GM10266 (cell line): ENCODE results near the gene BICRAL.
A peak's percentile ranks its signal among the peaks of the same experiment; 100 is the strongest.
"Not testable (repeated sequence)": the region's sequence is repeated elsewhere in the genome, so short reads cannot be mapped to it uniquely, and the experiment has no call there.

Source experiments
- DNase-seq: peaks from one replicate; pipeline ENCODE4 v3.0.0; 2012; ENCODE audit errors: extremely low spot score
- CTCF ChIP-seq: IDR thresholded peaks from 2 replicates; pipeline ENCODE4 v1.5.1; 2012; ENCODE audit warnings: mild to moderate bottlenecking, low read depth; ENCODE audit not compliant: control insufficient read depth, insufficient read depth; ENCODE audit errors: missing control alignments

The BICRAL gene

GRCh38 chr6:42860481-42860880 is 78.6 kb downstream of the BICRAL start:
- no peak for DNase-seq
- no peak for TF ChIP-seq CTCF

DNA sequence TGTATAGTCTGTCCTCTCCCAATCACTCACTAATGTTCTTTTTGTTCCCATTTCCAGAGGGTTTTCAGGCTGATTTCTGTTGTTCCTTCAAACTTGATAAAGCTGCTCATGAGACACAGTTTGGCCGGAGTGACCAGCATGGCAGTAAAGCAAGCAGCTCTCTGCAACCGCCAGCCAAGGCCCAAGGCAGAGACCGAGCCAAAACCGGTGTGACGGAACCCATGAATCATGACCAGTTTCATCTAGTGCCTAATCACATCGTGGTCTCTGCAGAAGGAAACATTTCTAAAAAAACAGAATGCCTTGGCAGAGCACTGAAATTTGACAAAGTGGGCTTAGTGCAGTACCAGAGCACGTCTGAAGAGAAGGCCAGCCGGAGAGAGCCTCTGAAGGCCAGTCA is 82.8 kb downstream of the BICRAL start:
- no peak for DNase-seq
- TF ChIP-seq CTCF, result no peak

- no peak for TF ChIP-seq CTCF
These were observed 88.5 kb downstream of the BICRAL start for GRCh38 chr6:42870145-42870936.

GRCh38 chr6:42871711-42872110 is 89.9 kb downstream of the BICRAL start:
- no peak for TF ChIP-seq CTCF
- no peak for DNase-seq

More at GRCh38 chr6:42870145-42870936, 88.5 kb downstream of the BICRAL start:
- no peak for DNase-seq

- TF ChIP-seq CTCF, result no peak
- DNase-seq, result no peak
These were observed 91.5 kb downstream of the BICRAL start for GRCh38 chr6:42873313-42873712.

GRCh38 chr6:42877695-42878094 is 95.8 kb downstream of the BICRAL start:
- no peak for TF ChIP-seq CTCF
- DNase-seq, result no peak

- DNase-seq, result peak; percentile 67
- TF ChIP-seq CTCF, result no peak
These were observed 97.8 kb downstream of the BICRAL start, which contains the start of gene RPL7L1 for GRCh38 chr6:42879372-42880239. Gene RPL7L1 (plus strand): TSS chr6:42879616. CDS start chr6:42879911, 295 bp downstream.

DNA sequence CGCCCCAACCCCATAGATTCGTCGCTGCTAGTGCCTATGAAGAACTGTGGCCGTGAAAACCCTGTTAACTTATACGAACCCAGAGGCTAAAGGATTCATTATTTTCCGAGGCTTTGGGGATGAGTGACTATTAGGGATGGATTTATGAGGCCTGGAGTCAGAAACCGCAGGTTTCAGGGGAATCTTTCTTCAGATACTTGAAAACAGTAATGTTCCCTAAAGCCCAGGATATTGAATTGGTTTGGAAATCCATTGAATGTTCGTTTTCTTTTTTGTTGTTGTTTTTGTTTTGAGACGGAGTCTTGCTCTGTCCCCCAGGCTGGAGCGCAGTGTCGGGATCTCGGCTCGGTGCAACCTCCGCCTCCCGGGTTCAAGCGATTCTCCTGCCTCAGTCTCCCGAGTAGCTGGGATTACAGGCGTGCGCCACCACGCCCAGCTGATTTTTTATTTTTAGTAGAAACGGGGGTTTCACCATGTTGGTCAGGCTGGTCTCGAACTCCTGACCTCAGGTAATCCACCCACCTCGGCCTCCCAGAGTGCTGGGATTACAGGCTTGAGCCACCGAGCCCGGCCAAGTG is 98.5 kb downstream of the BICRAL start:
- DNase-seq, result not testable (repeated sequence)

DNA sequence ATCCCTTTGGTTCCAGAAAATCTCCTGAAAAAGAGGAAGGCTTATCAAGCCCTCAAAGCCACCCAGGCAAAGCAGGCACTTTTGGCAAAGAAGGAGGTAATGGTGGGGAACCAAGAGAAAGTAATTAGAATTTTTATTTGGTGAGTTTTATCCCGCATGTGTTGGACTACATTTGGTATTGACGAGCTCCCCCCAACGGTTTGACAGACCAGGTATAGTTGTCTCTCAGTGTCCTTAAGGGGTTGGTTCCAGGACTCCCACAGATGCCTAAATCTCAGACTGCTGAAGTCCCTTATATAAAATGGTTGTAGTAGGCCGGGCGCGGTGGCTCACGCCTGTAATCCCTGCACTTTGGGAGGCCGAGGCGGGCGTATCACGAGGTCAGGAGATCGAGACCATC is 99.0 kb downstream of the BICRAL start:
- DNase-seq, result not testable (repeated sequence)
